Liver (tissue), 3 donors: ENCODE results near the gene MID2.

ENCODE experiments used
- CTCF ChIP-seq: fragments of 150-350 bp; IDR thresholded peaks from 2 replicates; pipeline ENCODE4 v1.5.1; 2017; ENCODE audit warnings: improper control_type of control experiment, low read depth, low read length; ENCODE audit not compliant: missing input control
- EGR1 ChIP-seq, 2 donors: IDR thresholded peaks; 2 replicates each; pipeline ENCODE4 v1.6.1; 2016 to 2018; ENCODE audit warnings: antibody characterized with exemption in 2 of 2, low read depth in 2 of 2
- GABPA ChIP-seq, 2 donors: IDR thresholded peaks in 1 of 2; conservative IDR thresholded peaks in 1 of 2; 2 replicates each; pipeline ENCODE4 v1.6.1; 2016; ENCODE audit warnings: antibody characterized with exemption in 2 of 2, mild to moderate bottlenecking in 1 of 2, moderate library complexity in 1 of 2
- MAX ChIP-seq: IDR thresholded peaks from 2 replicates; pipeline ENCODE4 v1.6.1; 2016; ENCODE audit warnings: antibody characterized with exemption
- RAD21 ChIP-seq, 2 donors: IDR thresholded peaks; 2 replicates each; pipeline ENCODE4 v1.6.1; 2016; ENCODE audit warnings: antibody characterized with exemption in 2 of 2, mild to moderate bottlenecking in 2 of 2
- REST ChIP-seq: IDR thresholded peaks from 2 replicates; pipeline ENCODE4 v1.6.1; 2016; ENCODE audit warnings: antibody characterized with exemption, mild to moderate bottlenecking
- RXRA ChIP-seq, 2 donors: IDR thresholded peaks; 2 replicates each; pipeline ENCODE4 v1.6.1; 2017 to 2018; ENCODE audit warnings: antibody characterized with exemption in 2 of 2, mild to moderate bottlenecking in 1 of 2
- SP1 ChIP-seq: IDR thresholded peaks from 2 replicates; pipeline ENCODE4 v1.6.1; 2018; ENCODE audit warnings: antibody characterized with exemption, mild to moderate bottlenecking
- TAF1 ChIP-seq: conservative IDR thresholded peaks from 2 replicates; pipeline ENCODE4 v1.6.1; 2016; ENCODE audit warnings: antibody characterized with exemption, mild to moderate bottlenecking
- YY1 ChIP-seq: IDR thresholded peaks from 2 replicates; pipeline ENCODE4 v1.6.1; 2016; ENCODE audit warnings: antibody characterized with exemption, mild to moderate bottlenecking
- donor health status: healthy.
- donor health status: healthy.

GRCh38 chrX:107968623-107969022 lies 143.0 kb downstream of the MID2 start:
- TF ChIP-seq CTCF (no peak), RXRA (IDR thresholded peaks at IDR 0.05) (no peak), YY1 (no peak), EGR1 (IDR thresholded peaks at IDR 0.05; ENCODE audit: low read depth in 2 of 2) (no peak), MAX (no peak), REST (no peak), RAD21 (IDR thresholded peaks at IDR 0.05) (no peak), TAF1 (no peak), GABPA (IDR thresholded peaks at IDR 0.05 in 1 of 2, conservative IDR thresholded peaks at IDR 0.05 in 1 of 2) (no peak), SP1 (no peak)
